ENCODE data around the gene ARHGAP6.
"Not testable (repeated sequence)": the region's sequence is repeated elsewhere in the genome, so short reads cannot be mapped to it uniquely, and the experiment has no call there.

ARHGAP6 gene

GRCh38 chrX:11272290-11272689, 393.4 kb downstream of the ARHGAP6 start:
- no peak for DNase-seq

GRCh38 chrX:11269996-11270395, 395.7 kb downstream of the ARHGAP6 start:
- no peak for DNase-seq

- DNase-seq: no peak
These were observed 396.7 kb downstream of the ARHGAP6 start for GRCh38 chrX:11269006-11269405.

GRCh38 chrX:11267425-11267824, 398.3 kb downstream of the ARHGAP6 start:
- DNase-seq: no peak

- no peak for DNase-seq
These were observed 399.1 kb downstream of the ARHGAP6 start for GRCh38 chrX:11266573-11267003.

GRCh38 chrX:11265352-11265751, 400.4 kb downstream of the ARHGAP6 start:
- no peak for DNase-seq

GRCh38 chrX:11264925-11265324, 400.8 kb downstream of the ARHGAP6 start:
- DNase-seq: no peak

- DNase-seq: no peak
These were observed 404.5 kb downstream of the ARHGAP6 start for GRCh38 chrX:11261260-11261659.

- DNase-seq: no peak
These were observed 406.3 kb downstream of the ARHGAP6 start for GRCh38 chrX:11259437-11259836.

- DNase-seq: no peak
These were observed 408.0 kb downstream of the ARHGAP6 start for GRCh38 chrX:11257711-11258110.

- DNase-seq: no peak
These were observed 408.4 kb downstream of the ARHGAP6 start for GRCh38 chrX:11257290-11257689.

GRCh38 chrX:11254417-11255109, 411.2 kb downstream of the ARHGAP6 start:
- DNase-seq: no peak

- DNase-seq: no peak
These were observed 421.1 kb downstream of the ARHGAP6 start for GRCh38 chrX:11244636-11245035.

GRCh38 chrX:11242704-11243103, 423.0 kb downstream of the ARHGAP6 start:
- DNase-seq: no peak

- DNase-seq: no peak
These were observed 424.0 kb downstream of the ARHGAP6 start for GRCh38 chrX:11241720-11242119.

GRCh38 chrX:11239230-11239629, 426.5 kb downstream of the ARHGAP6 start:
- DNase-seq: no peak

- not testable (repeated sequence) for DNase-seq
These were observed 430.3 kb downstream of the ARHGAP6 start for GRCh38 chrX:11235377-11235776.

GRCh38 chrX:11215191-11215921, 450.4 kb downstream of the ARHGAP6 start:
- no peak for DNase-seq

GRCh38 chrX:11214346-11215190, 451.2 kb downstream of the ARHGAP6 start:
- no peak for DNase-seq

- no peak for DNase-seq
These were observed 453.0 kb downstream of the ARHGAP6 start for GRCh38 chrX:11212741-11213140.

- no peak for DNase-seq
These were observed 455.3 kb downstream of the ARHGAP6 start for GRCh38 chrX:11210415-11210801.

GRCh38 chrX:11209798-11210414, 455.8 kb downstream of the ARHGAP6 start:
- DNase-seq: no peak

- DNase-seq: no peak
These were observed 459.0 kb downstream of the ARHGAP6 start for GRCh38 chrX:11206716-11207115.

Data from SHP77 (cell line).